ENCODE data around the gene C2CD4C. TPM values are rescaled to one million over a fixed set of nuclear protein-coding genes. Genes with fewer than 3 reads are reported as not detected.
"Not testable (repeated sequence)": the region's sequence is repeated elsewhere in the genome, so short reads cannot be mapped to it uniquely, and the experiment has no call there.

Gene C2CD4C
- total and polyA plus RNA-seq, 2 donors, result 0.38 to 0.59 TPM

GRCh38 chr19:381901-382300, 27.0 kb downstream of the C2CD4C start:
- H3K27me3 ChIP-seq (ENCODE audit: control insufficient read depth in 2 of 2, insufficient read depth in 1 of 2, low read length in 1 of 2), result peaks cover 3 to 22% of the 10 kb centered on the region in 2 donors
- not testable (repeated sequence) for H3K9me3 ChIP-seq (ENCODE audit: control insufficient read depth in 2 of 2, insufficient read depth in 1 of 2, low read length in 1 of 2); H3K27ac ChIP-seq (ENCODE audit: low read depth in 1 of 2, low read length in 1 of 2); H3K4me1 ChIP-seq (ENCODE audit: control insufficient read depth in 2 of 2, insufficient read depth in 2 of 2, low read length in 2 of 2); H3K4me3 ChIP-seq (ENCODE audit: low read length in 2 of 2); H3K36me3 ChIP-seq (ENCODE audit: control insufficient read depth in 2 of 2, insufficient read depth in 2 of 2, low read length in 1 of 2); DNase-seq (ENCODE audit: low read depth in 6 of 9, low spot score in 9 of 9)
- WGBS, result 65% methylated on average over 11 of the region's 11 CpGs

GRCh38 chr19:380618-381219, 28.2 kb downstream of the C2CD4C start:
- not testable (repeated sequence) for H3K27ac ChIP-seq (ENCODE audit: low read depth in 1 of 2, low read length in 1 of 2); H3K4me1 ChIP-seq (ENCODE audit: control insufficient read depth in 2 of 2, insufficient read depth in 2 of 2, low read length in 2 of 2); H3K4me3 ChIP-seq (ENCODE audit: low read length in 2 of 2); H3K9me3 ChIP-seq (ENCODE audit: control insufficient read depth in 2 of 2, insufficient read depth in 1 of 2, low read length in 1 of 2); H3K36me3 ChIP-seq (ENCODE audit: control insufficient read depth in 2 of 2, insufficient read depth in 2 of 2, low read length in 1 of 2); DNase-seq (ENCODE audit: low read depth in 6 of 9, low spot score in 9 of 9)
- 83% methylated on average over 15 of the region's 17 CpGs for WGBS
- H3K27me3 ChIP-seq (ENCODE audit: control insufficient read depth in 2 of 2, insufficient read depth in 1 of 2, low read length in 1 of 2), result peaks cover 3 to 24% of the 10 kb centered on the region in 2 donors

- Histone ChIP-seq H3K27me3 (ENCODE audit: control insufficient read depth in 2 of 2, insufficient read depth in 1 of 2, low read length in 1 of 2) (peaks cover 3 to 23% of the 10 kb centered on the region in 2 donors), H3K4me3 (ENCODE audit: low read length in 2 of 2) (no peak overlapping the region), H3K27ac (ENCODE audit: low read depth in 1 of 2, low read length in 1 of 2) (no peak overlapping the region), H3K9me3 (ENCODE audit: control insufficient read depth in 2 of 2, insufficient read depth in 1 of 2, low read length in 1 of 2) (no peaks in the 10 kb centered on the region), H3K36me3 (ENCODE audit: control insufficient read depth in 2 of 2, insufficient read depth in 2 of 2, low read length in 1 of 2) (no peaks in the 10 kb centered on the region), H3K4me1 (ENCODE audit: control insufficient read depth in 2 of 2, insufficient read depth in 2 of 2, low read length in 2 of 2) (no peaks in the 10 kb centered on the region)
- no peak for DNase-seq (ENCODE audit: low read depth in 6 of 9, low spot score in 9 of 9)
- 93% methylated on average over 16 of the region's 16 CpGs for WGBS
These were observed 29.2 kb downstream of the C2CD4C start for GRCh38 chr19:379796-380195.

DNA sequence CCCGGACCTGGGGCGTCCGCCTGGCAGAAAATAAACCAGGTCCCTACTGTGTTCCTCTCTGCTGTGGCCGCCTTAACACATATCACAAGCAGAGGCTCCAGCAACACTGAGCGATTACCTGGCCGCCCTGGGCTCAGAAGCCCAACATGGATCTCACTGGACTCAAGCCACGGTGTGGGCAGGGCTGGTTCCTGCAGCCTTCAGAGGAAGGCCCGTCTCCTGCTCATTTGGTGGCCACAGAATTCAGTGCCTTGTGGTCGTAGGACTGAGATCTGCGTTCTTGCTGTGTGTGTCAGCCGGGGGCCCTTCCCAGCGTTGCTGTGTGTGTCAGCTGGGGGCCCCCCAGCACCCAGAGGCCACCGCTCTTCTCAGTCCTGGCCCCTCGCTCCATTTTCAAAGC, 30.2 kb downstream of the C2CD4C start:
- H3K27ac ChIP-seq (ENCODE audit: low read depth in 1 of 2, low read length in 1 of 2), result no peak overlapping the region
- no peaks in the 10 kb centered on the region for H3K4me1 ChIP-seq (ENCODE audit: control insufficient read depth in 2 of 2, insufficient read depth in 2 of 2, low read length in 2 of 2)
- H3K36me3 ChIP-seq (ENCODE audit: control insufficient read depth in 2 of 2, insufficient read depth in 2 of 2, low read length in 1 of 2), result no peaks in the 10 kb centered on the region
- no peaks in the 10 kb centered on the region for H3K9me3 ChIP-seq (ENCODE audit: control insufficient read depth in 2 of 2, insufficient read depth in 1 of 2, low read length in 1 of 2)
- 92% methylated on average over 14 of the region's 14 CpGs for WGBS
- peaks cover 0 to 16% of the 10 kb centered on the region in 2 donors for H3K27me3 ChIP-seq (ENCODE audit: control insufficient read depth in 2 of 2, insufficient read depth in 1 of 2, low read length in 1 of 2)
- H3K4me3 ChIP-seq (ENCODE audit: low read length in 2 of 2), result no peak overlapping the region
- no peak for DNase-seq (ENCODE audit: low read depth in 6 of 9, low spot score in 9 of 9)

DNA sequence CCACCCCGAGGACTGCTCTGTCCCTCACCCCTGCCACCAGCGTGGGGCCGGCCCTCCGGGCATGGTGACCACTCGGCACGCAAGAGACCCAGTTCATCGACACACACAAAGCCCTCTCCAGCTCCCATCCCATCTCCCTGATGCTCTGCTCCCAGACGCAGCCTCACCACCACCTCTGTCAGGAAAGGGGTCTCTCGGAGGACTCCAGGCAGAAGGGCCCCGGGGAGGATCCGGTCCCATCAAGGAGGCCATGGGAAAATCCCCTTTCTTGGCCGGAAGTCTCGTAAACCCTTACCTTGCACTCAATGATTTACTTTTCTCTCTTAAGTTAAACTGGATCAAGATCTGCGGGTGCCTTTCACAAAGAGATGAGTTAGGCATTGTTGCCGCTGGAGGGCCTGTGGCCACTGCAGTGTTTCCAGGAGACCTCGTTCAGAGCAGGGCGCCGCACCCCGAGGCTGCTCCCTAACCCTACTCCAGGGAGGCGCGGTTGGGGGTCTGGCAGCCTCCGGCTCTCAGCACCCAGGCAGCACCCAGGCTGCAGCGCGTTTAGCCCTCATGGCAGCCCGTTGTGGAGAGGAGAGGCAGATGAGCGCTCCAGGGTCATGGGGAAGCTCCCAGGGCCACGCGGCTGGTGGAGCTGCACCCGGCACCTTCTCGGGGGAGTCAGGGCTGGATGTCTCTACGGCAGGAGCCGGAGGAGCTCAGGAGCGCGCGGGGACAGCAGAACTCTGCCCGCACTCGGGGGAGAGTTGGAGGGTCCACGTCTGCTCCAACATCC, 31.0 kb downstream of the C2CD4C start:
- peaks cover 0 to 9% of the 10 kb centered on the region in 2 donors for H3K27me3 ChIP-seq (ENCODE audit: control insufficient read depth in 2 of 2, insufficient read depth in 1 of 2, low read length in 1 of 2)
- H3K27ac ChIP-seq (ENCODE audit: low read depth in 1 of 2, low read length in 1 of 2), result no peak overlapping the region
- H3K4me1 ChIP-seq (ENCODE audit: control insufficient read depth in 2 of 2, insufficient read depth in 2 of 2, low read length in 2 of 2), result no peaks in the 10 kb centered on the region
- WGBS, result 81% methylated on average over 38 of the region's 38 CpGs
- DNase-seq (ENCODE audit: low read depth in 6 of 9, low spot score in 9 of 9), result no peak
- no peak overlapping the region for H3K4me3 ChIP-seq (ENCODE audit: low read length in 2 of 2)
- no peaks in the 10 kb centered on the region for H3K36me3 ChIP-seq (ENCODE audit: control insufficient read depth in 2 of 2, insufficient read depth in 2 of 2, low read length in 1 of 2)
- no peaks in the 10 kb centered on the region for H3K9me3 ChIP-seq (ENCODE audit: control insufficient read depth in 2 of 2, insufficient read depth in 1 of 2, low read length in 1 of 2)

DNA sequence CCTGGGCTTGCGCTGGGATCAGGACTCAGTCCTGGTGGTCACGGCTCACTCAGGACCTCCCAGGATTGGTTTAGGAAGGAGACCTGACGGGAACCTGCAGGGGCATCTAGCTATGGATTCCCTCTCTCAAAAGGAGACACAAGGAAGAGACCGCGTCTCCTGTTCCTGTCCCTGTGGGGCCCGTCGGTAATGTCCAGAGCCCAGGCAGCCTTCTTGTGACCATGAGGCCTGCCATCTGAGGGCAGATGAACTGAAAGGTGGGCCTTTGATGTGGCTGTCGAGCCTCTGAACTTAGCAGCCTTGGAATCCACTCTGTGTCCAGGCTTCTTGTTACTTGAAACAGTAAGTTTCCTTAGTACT, 32.9 kb downstream of the C2CD4C start:
- Histone ChIP-seq H3K4me3 (ENCODE audit: low read length in 2 of 2) (no peak overlapping the region), H3K36me3 (ENCODE audit: control insufficient read depth in 2 of 2, insufficient read depth in 2 of 2, low read length in 1 of 2) (no peaks in the 10 kb centered on the region), H3K9me3 (ENCODE audit: control insufficient read depth in 2 of 2, insufficient read depth in 1 of 2, low read length in 1 of 2) (no peaks in the 10 kb centered on the region), H3K27me3 (ENCODE audit: control insufficient read depth in 2 of 2, insufficient read depth in 1 of 2, low read length in 1 of 2) (peaks cover 0 to 6% of the 10 kb centered on the region in 2 donors), H3K27ac (ENCODE audit: low read depth in 1 of 2, low read length in 1 of 2) (no peak overlapping the region), H3K4me1 (ENCODE audit: control insufficient read depth in 2 of 2, insufficient read depth in 2 of 2, low read length in 2 of 2) (no peaks in the 10 kb centered on the region)
- WGBS, result 96% methylated on average over 8 of the region's 8 CpGs
- DNase-seq (ENCODE audit: low read depth in 6 of 9, low spot score in 9 of 9), result no peak

GRCh38 chr19:375395-376110, 33.4 kb downstream of the C2CD4C start:
- no peaks in the 10 kb centered on the region for H3K4me1 ChIP-seq (ENCODE audit: control insufficient read depth in 2 of 2, insufficient read depth in 2 of 2, low read length in 2 of 2)
- no peak overlapping the region for H3K4me3 ChIP-seq (ENCODE audit: low read length in 2 of 2)
- H3K27ac ChIP-seq (ENCODE audit: low read depth in 1 of 2, low read length in 1 of 2), result no peak overlapping the region
- H3K36me3 ChIP-seq (ENCODE audit: control insufficient read depth in 2 of 2, insufficient read depth in 2 of 2, low read length in 1 of 2), result no peaks in the 10 kb centered on the region
- peaks cover 0 to 6% of the 10 kb centered on the region in 2 donors for H3K27me3 ChIP-seq (ENCODE audit: control insufficient read depth in 2 of 2, insufficient read depth in 1 of 2, low read length in 1 of 2)
- DNase-seq (ENCODE audit: low read depth in 6 of 9, low spot score in 9 of 9), result no peak
- no peaks in the 10 kb centered on the region for H3K9me3 ChIP-seq (ENCODE audit: control insufficient read depth in 2 of 2, insufficient read depth in 1 of 2, low read length in 1 of 2)
- WGBS, result 84% methylated on average over 43 of the region's 43 CpGs

DNA sequence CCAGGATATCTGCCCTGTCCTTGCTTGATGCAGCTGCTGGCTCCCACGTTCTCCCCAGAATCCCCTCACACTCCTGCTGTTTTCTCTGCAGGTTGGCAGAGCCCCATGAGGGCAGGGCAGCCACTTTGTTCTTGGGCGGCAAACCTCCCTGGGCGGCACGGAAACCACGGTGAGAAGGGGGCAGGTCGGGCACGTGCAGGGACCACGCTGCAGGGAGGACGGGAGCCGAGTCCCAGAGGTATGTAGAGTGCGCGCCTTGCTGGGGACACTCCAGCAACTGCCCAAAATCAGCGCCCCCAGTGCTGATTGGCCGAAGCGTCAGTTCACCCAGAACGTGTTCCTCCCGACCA, 34.1 kb downstream of the C2CD4C start:
- DNase-seq (ENCODE audit: low read depth in 6 of 9, low spot score in 9 of 9), result no peak
- peaks cover 0 to 6% of the 10 kb centered on the region in 2 donors for H3K27me3 ChIP-seq (ENCODE audit: control insufficient read depth in 2 of 2, insufficient read depth in 1 of 2, low read length in 1 of 2)
- H3K36me3 ChIP-seq (ENCODE audit: control insufficient read depth in 2 of 2, insufficient read depth in 2 of 2, low read length in 1 of 2), result no peaks in the 10 kb centered on the region
- no peak overlapping the region for H3K4me3 ChIP-seq (ENCODE audit: low read length in 2 of 2)
- WGBS, result 77% methylated on average over 17 of the region's 17 CpGs
- H3K4me1 ChIP-seq (ENCODE audit: control insufficient read depth in 2 of 2, insufficient read depth in 2 of 2, low read length in 2 of 2), result no peaks in the 10 kb centered on the region
- H3K27ac ChIP-seq (ENCODE audit: low read depth in 1 of 2, low read length in 1 of 2), result no peak overlapping the region
- H3K9me3 ChIP-seq (ENCODE audit: control insufficient read depth in 2 of 2, insufficient read depth in 1 of 2, low read length in 1 of 2), result no peaks in the 10 kb centered on the region

DNA sequence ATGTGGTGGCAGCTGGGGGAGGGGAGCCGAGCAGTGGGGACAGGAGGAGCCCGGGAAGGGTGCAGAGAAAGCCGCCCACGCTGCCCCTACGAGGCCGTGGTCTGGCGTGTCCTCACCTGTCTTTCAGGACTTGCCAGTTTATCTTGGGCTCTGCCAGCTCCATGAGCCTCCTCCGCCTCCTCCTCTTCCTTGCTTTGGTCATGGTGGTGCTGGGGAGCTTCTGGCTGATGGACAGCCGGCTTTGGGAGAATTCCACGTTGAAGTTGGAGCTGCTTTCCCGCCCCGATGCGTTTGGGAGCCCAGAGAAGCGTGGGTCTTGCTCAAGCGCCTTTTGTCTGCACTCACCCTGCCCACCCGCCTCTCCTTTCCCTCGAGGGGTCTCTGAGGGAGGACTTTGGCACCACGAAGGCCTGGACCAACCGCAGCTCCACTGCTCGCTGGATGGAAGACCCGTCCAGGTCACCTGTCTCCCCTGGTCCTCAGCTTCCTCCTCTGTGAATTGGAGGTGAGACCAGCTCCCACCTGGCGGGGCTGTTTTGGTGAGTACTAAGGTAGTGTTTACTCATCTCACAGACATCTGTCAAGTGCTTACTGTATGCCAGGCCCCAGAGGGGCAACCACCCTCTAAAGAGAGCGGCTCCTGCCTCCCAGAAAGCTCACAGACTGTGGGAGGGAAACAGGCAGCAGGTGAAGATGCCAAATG, 34.6 kb downstream of the C2CD4C start:
- DNase-seq (ENCODE audit: low read depth in 6 of 9, low spot score in 9 of 9), result no peak
- Histone ChIP-seq H3K4me1 (ENCODE audit: control insufficient read depth in 2 of 2, insufficient read depth in 2 of 2, low read length in 2 of 2) (no peaks in the 10 kb centered on the region), H3K27me3 (ENCODE audit: control insufficient read depth in 2 of 2, insufficient read depth in 1 of 2, low read length in 1 of 2) (peaks cover 0 to 6% of the 10 kb centered on the region in 2 donors), H3K36me3 (ENCODE audit: control insufficient read depth in 2 of 2, insufficient read depth in 2 of 2, low read length in 1 of 2) (no peaks in the 10 kb centered on the region), H3K27ac (ENCODE audit: low read depth in 1 of 2, low read length in 1 of 2) (no peak overlapping the region), H3K4me3 (ENCODE audit: low read length in 2 of 2) (no peak overlapping the region), H3K9me3 (ENCODE audit: control insufficient read depth in 2 of 2, insufficient read depth in 1 of 2, low read length in 1 of 2) (no peaks in the 10 kb centered on the region)
- WGBS, result 83% methylated on average over 23 of the region's 23 CpGs
